ENCODE measurements around the gene ARFRP1. TPM values are rescaled to one million over a fixed set of nuclear protein-coding genes. Genes with fewer than 3 reads are reported as not detected.
A peak's percentile ranks its signal among the peaks of the same experiment; 100 is the strongest.

Gene ARFRP1
- total RNA-seq, 1 experiment from 2014 or later = 65.4 TPM

DNA sequence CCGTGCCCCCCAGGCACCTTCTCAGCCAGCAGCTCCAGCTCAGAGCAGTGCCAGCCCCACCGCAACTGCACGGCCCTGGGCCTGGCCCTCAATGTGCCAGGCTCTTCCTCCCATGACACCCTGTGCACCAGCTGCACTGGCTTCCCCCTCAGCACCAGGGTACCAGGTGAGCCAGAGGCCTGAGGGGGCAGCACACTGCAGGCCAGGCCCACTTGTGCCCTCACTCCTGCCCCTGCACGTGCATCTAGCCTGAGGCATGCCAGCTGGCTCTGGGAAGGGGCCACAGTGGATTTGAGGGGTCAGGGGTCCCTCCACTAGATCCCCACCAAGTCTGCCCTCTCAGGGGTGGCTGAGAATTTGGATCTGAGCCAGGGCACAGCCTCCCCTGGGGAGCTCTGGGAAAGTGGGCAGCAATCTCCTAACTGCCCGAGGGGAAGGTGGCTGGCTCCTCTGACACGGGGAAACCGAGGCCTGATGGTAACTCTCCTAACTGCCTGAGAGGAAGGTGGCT, 10.4 kb downstream of the ARFRP1 start:
- Mint-ChIP-seq H3K9me3 (ENCODE audit: unreplicated experiment) (no peaks in the 10 kb centered on the region), H3K4me1 (ENCODE audit: insufficient read depth, unreplicated experiment) (peaks cover 12% of the 10 kb centered on the region), H3K27me3 (ENCODE audit: insufficient read depth, unreplicated experiment) (no peaks in the 10 kb centered on the region), H3K27ac (ENCODE audit: low read depth, unreplicated experiment) (peak overlapping the region; percentile 51), H3K4me3 (ENCODE audit: unreplicated experiment) (peak overlapping the region; percentile 72), H3K36me3 (ENCODE audit: insufficient read depth, unreplicated experiment) (peaks cover 59% of the 10 kb centered on the region)
- no TSS peak for BruUV-seq (replicated peaks)
- intact Hi-C loops (cut with micrococcal nuclease) = loop anchor here (2.0 to 5.0 kb wide), 3 partner anchors 40 to 160 kb away; partner anchors contain the start of genes PTK6 and RTEL1
- CTCF ChIA-PET = interaction anchor here (0.6 to 2.0 kb wide), 4 partner anchors 9 to 559 kb away, joined by 4 to 7 read pairs (median 4); partner anchors contain the start of genes ARFRP1 and ZGPAT
- TF ChIP-seq, protein P1, sequence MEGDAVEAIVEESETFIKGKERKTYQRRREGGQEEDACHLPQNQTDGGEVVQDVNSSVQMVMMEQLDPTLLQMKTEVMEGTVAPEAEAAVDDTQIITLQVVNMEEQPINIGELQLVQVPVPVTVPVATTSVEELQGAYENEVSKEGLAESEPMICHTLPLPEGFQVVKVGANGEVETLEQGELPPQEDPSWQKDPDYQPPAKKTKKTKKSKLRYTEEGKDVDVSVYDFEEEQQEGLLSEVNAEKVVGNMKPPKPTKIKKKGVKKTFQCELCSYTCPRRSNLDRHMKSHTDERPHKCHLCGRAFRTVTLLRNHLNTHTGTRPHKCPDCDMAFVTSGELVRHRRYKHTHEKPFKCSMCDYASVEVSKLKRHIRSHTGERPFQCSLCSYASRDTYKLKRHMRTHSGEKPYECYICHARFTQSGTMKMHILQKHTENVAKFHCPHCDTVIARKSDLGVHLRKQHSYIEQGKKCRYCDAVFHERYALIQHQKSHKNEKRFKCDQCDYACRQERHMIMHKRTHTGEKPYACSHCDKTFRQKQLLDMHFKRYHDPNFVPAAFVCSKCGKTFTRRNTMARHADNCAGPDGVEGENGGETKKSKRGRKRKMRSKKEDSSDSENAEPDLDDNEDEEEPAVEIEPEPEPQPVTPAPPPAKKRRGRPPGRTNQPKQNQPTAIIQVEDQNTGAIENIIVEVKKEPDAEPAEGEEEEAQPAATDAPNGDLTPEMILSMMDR (IDR thresholded peaks at IDR 0.05; ENCODE audit: unreplicated experiment) = no peak
- DNase-seq (ENCODE audit: unreplicated experiment) = peak; percentile 39
- POLR2A ChIA-PET = interaction anchor here (0.6 to 5.4 kb wide), 17 partner anchors 10 to 259 kb away, joined by 3 to 79 read pairs (median 9); partner anchors contain the start of genes ARFRP1, PPDPF, PTK6 and RTEL1

DNA sequence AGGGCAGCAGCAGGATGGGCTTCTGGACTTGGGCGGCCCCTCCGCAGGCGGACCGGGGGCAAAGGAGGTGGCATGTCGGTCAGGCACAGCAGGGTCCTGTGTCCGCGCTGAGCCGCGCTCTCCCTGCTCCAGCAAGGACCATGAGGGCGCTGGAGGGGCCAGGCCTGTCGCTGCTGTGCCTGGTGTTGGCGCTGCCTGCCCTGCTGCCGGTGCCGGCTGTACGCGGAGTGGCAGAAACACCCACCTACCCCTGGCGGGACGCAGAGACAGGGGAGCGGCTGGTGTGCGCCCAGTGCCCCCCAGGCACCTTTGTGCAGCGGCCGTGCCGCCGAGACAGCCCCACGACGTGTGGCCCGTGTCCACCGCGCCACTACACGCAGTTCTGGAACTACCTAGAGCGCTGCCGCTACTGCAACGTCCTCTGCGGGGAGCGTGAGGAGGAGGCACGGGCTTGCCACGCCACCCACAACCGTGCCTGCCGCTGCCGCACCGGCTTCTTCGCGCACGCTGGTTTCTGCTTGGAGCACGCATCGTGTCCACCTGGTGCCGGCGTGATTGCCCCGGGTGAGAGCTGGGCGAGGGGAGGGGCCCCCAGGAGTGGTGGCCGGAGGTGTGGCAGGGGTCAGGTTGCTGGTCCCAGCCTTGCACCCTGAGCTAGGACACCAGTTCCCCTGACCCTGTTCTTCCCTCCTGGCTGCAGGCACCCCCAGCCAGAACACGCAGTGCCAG, 11.0 kb downstream of the ARFRP1 start, which contains the start of gene TNFRSF6B:
Gene TNFRSF6B (plus strand): TSS at position 25 of the 729 bp plus-strand sequence. CDS start 116 bp downstream, at position 141.
- DNase-seq (ENCODE audit: unreplicated experiment) = peak; percentile 43
- ChIA-PET CTCF (interaction anchor here (0.6 to 1.2 kb wide), 3 partner anchors 9 to 560 kb away, joined by 4 to 5 read pairs (median 4); no protein-coding TSS in a partner anchor), POLR2A (interaction anchor here (0.9 to 5.4 kb wide), 14 partner anchors 11 to 260 kb away, joined by 3 to 79 read pairs (median 8); partner anchors contain the start of genes ARFRP1, PPDPF, PTK6 and RTEL1)
- H3K36me3 Mint-ChIP-seq (ENCODE audit: insufficient read depth, unreplicated experiment) = peaks cover 58% of the 10 kb centered on the region
- intact Hi-C loops (cut with micrococcal nuclease) = loop anchor here (2.0 to 5.0 kb wide), 3 partner anchors 39 to 159 kb away; partner anchors contain the start of genes PTK6 and RTEL1
- BruUV-seq (replicated peaks) = TSS peak; percentile 71
- H3K27ac Mint-ChIP-seq (ENCODE audit: low read depth, unreplicated experiment) = peak within 1 kb of the TSS; percentile 51
- no peaks in the 10 kb centered on the region for H3K27me3 Mint-ChIP-seq (ENCODE audit: insufficient read depth, unreplicated experiment)
- H3K9me3 Mint-ChIP-seq (ENCODE audit: unreplicated experiment) = no peaks in the 10 kb centered on the region
- peak within 1 kb of the TSS; percentile 72 for H3K4me3 Mint-ChIP-seq (ENCODE audit: unreplicated experiment)
- TF ChIP-seq, protein P1 (IDR thresholded peaks at IDR 0.05; ENCODE audit: unreplicated experiment) = no peak
- peaks cover 12% of the 10 kb centered on the region for H3K4me1 Mint-ChIP-seq (ENCODE audit: insufficient read depth, unreplicated experiment)

DNA sequence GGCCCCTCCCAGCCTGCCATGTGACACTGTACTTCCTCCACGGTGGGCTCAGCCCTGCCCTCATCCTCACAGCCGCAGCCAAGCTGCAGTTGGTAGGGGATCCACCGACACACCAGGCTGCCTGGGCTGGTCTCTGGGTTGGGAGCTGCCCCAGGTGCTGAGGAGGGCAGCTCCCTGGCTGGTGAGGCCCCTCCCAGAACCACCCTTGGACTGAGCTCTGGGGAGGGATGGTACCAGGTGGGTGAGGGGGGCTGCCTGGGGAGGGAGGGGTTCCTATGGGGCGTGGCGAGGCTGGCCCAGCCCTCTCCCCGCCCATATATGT, 11.5 kb downstream of the ARFRP1 start:
- TF ChIP-seq, protein P1 (IDR thresholded peaks at IDR 0.05; ENCODE audit: unreplicated experiment) = no peak
- peak; percentile 90 for DNase-seq (ENCODE audit: unreplicated experiment)
- H3K4me3 Mint-ChIP-seq (ENCODE audit: unreplicated experiment) = peak overlapping the region; percentile 72
- peak overlapping the region; percentile 51 for H3K27ac Mint-ChIP-seq (ENCODE audit: low read depth, unreplicated experiment)
- POLR2A ChIA-PET = interaction anchor here (1.3 to 5.4 kb wide), 6 partner anchors 11 to 260 kb away, joined by 3 to 79 read pairs (median 18); partner anchors contain the start of genes ARFRP1, PPDPF, TPD52L2 and UCKL1
- H3K27me3 Mint-ChIP-seq (ENCODE audit: insufficient read depth, unreplicated experiment) = no peaks in the 10 kb centered on the region
- intact Hi-C loops (cut with micrococcal nuclease) = loop anchor here (2.0 to 5.0 kb wide), 3 partner anchors 39 to 159 kb away; partner anchors contain the start of genes PTK6 and RTEL1
- peaks cover 17% of the 10 kb centered on the region for H3K4me1 Mint-ChIP-seq (ENCODE audit: insufficient read depth, unreplicated experiment)
- no peaks in the 10 kb centered on the region for H3K9me3 Mint-ChIP-seq (ENCODE audit: unreplicated experiment)
- BruUV-seq (replicated peaks) = no TSS peak
- peaks cover 63% of the 10 kb centered on the region for H3K36me3 Mint-ChIP-seq (ENCODE audit: insufficient read depth, unreplicated experiment)
- CTCF ChIA-PET = interaction anchor here (1.2 kb wide), 1 partner anchor 10 kb away, joined by 4 read pairs; no protein-coding TSS in a partner anchor

Data from MCF 10A (cell line).